Neural crest cell (in vitro differentiated cells): ENCODE results near the gene OCA2. TPM values are rescaled to one million over a fixed set of nuclear protein-coding genes. Genes with fewer than 3 reads are reported as not detected.

Experiments used
- DNase-seq: peaks from one replicate; pipeline ENCODE4 v3.0.0; 2021; ENCODE audit warnings: low read depth, mixed read lengths, low spot score
- H3K27ac Mint-ChIP-seq: one replicate; pipeline ENCODE4 v1.8.0; 2021; ENCODE audit warnings: mild to moderate bottlenecking, mixed read lengths; ENCODE audit not compliant: unreplicated experiment
- H3K27me3 Mint-ChIP-seq: 2 replicates; pipeline ENCODE4 v1.8.0; 2021; ENCODE audit warnings: low read depth, mild to moderate bottlenecking, mixed read lengths
- H3K36me3 Mint-ChIP-seq: 2 replicates; pipeline ENCODE4 v1.8.0; 2021; ENCODE audit warnings: low read depth, mild to moderate bottlenecking, mixed read lengths
- H3K4me1 Mint-ChIP-seq: 2 replicates; pipeline ENCODE4 v1.8.0; 2021; ENCODE audit warnings: mixed read lengths
- H3K4me3 Mint-ChIP-seq: one replicate; pipeline ENCODE4 v1.8.0; 2021; ENCODE audit warnings: mild to moderate bottlenecking, mixed read lengths
- H3K9me3 Mint-ChIP-seq: 2 replicates; pipeline ENCODE4 v1.8.0; 2021; ENCODE audit warnings: mixed read lengths
- CTCF ChIP-seq: fragments of 200-600 bp; sonication (generic); conservative IDR thresholded peaks from 2 replicates; pipeline ENCODE4 v1.5.0; 2021; ENCODE audit warnings: antibody characterized with exemption, mild to moderate bottlenecking
- total RNA-seq: library from RNA; stranded (reverse); gene quantifications from 2 replicates; pipeline ENCODE4 v1.2.1, GENCODE V29; 2021

OCA2 gene
- total RNA-seq, 1 donor from 2014 or later = 0.19 TPM

GRCh38 chr15:28118083-28118482, 19.0 kb upstream of the OCA2 start:
- Mint-ChIP-seq H3K27me3 (no peaks in the 10 kb centered on the region), H3K4me3 (no peak overlapping the region), H3K36me3 (peaks cover 8% of the 10 kb centered on the region), H3K4me1 (no peaks in the 10 kb centered on the region), H3K27ac (no peak overlapping the region), H3K9me3 (no peaks in the 10 kb centered on the region)
- no peak for TF ChIP-seq CTCF
- DNase-seq = no peak

GRCh38 chr15:28117432-28117990, 18.4 kb upstream of the OCA2 start:
- no peak for DNase-seq
- Mint-ChIP-seq H3K36me3 (peaks cover 8% of the 10 kb centered on the region), H3K27ac (no peak overlapping the region), H3K4me3 (no peak overlapping the region), H3K9me3 (no peaks in the 10 kb centered on the region), H3K4me1 (no peaks in the 10 kb centered on the region), H3K27me3 (no peaks in the 10 kb centered on the region)
- no peak for TF ChIP-seq CTCF

GRCh38 chr15:28116521-28117431, 17.7 kb upstream of the OCA2 start:
- no peaks in the 10 kb centered on the region for H3K27me3 Mint-ChIP-seq
- no peak overlapping the region for H3K4me3 Mint-ChIP-seq
- no peaks in the 10 kb centered on the region for H3K4me1 Mint-ChIP-seq
- H3K9me3 Mint-ChIP-seq = no peaks in the 10 kb centered on the region
- H3K36me3 Mint-ChIP-seq = peaks cover 15% of the 10 kb centered on the region
- TF ChIP-seq CTCF = no peak
- no peak for DNase-seq
- H3K27ac Mint-ChIP-seq = no peak overlapping the region

GRCh38 chr15:28115871-28116270, 16.8 kb upstream of the OCA2 start:
- DNase-seq = no peak
- Mint-ChIP-seq H3K9me3 (no peaks in the 10 kb centered on the region), H3K36me3 (peaks cover 20% of the 10 kb centered on the region), H3K4me3 (no peak overlapping the region), H3K4me1 (no peaks in the 10 kb centered on the region), H3K27me3 (no peaks in the 10 kb centered on the region), H3K27ac (no peak overlapping the region)
- TF ChIP-seq CTCF = no peak

- Mint-ChIP-seq H3K27me3 (no peaks in the 10 kb centered on the region), H3K36me3 (peaks cover 20% of the 10 kb centered on the region), H3K4me1 (no peaks in the 10 kb centered on the region), H3K4me3 (no peak overlapping the region), H3K27ac (no peak overlapping the region), H3K9me3 (no peaks in the 10 kb centered on the region)
- TF ChIP-seq CTCF = no peak
- DNase-seq = no peak
Observed at GRCh38 chr15:28114721-28115622, 15.9 kb upstream of the OCA2 start.
